ENCODE measurements around the gene NCF4. TPM values are rescaled to one million over a fixed set of nuclear protein-coding genes. Genes with fewer than 3 reads are reported as not detected.
A peak's percentile ranks its signal among the peaks of the same experiment; 100 is the strongest.

The NCF4 gene
- total RNA-seq, 1 donor from 2014 or later = 51.0 TPM

DNA sequence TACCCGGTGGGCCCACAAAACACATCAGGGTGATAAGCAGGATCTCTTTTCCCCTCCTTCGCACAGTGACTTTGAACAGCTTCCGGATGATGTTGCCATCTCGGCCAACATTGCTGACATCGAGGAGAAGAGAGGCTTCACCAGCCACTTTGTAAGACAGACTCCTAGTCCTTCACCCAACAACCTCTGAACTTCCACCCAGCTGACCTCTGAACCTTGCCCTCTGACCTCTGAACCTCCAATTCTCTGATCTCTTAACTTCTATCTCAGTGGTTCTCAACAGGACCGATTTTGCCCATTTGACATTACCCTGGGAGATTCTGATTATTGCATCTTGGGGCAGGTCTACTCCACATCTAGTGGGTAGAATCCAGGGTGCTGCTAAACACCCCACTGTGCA, 3.2 kb downstream of the NCF4 start:
- peak; percentile 78 for DNase-seq (ENCODE audit: low spot score)

DNA sequence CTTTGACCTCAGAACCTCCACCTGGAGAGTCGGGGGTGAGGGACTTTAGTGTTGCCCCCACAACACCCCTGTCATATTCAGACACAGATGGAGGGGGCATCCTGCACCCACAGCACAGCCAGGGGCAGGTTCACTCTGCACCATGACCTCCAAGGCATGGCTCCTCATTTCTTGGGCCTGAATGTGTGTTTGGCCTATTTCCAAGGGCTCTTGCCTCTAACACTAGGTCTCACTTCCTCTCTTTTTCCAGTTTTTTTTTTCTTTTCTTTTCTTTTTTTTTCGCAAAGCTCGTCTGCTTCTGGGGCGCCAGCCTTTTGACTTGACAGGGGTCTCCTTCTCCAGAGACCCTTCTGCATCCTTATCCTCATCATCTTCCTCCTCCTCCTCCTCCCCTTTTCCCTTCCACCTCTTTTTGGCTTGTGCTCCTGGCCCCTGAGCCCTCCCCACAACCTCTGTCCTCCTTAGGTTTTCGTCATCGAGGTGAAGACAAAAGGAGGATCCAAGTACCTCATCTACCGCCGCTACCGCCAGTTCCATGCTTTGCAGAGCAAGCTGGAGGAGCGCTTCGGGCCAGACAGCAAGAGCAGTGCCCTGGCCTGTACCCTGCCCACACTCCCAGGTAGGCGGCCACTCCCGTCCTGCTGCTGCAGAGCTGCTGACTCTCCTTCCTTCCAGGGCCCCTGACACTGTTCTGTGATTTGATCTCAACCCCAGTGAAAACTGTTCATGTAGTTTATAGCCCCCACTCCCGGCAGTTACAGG, 3.8 kb downstream of the NCF4 start:
- DNase-seq (ENCODE audit: low spot score) = peak; percentile 51

DNA sequence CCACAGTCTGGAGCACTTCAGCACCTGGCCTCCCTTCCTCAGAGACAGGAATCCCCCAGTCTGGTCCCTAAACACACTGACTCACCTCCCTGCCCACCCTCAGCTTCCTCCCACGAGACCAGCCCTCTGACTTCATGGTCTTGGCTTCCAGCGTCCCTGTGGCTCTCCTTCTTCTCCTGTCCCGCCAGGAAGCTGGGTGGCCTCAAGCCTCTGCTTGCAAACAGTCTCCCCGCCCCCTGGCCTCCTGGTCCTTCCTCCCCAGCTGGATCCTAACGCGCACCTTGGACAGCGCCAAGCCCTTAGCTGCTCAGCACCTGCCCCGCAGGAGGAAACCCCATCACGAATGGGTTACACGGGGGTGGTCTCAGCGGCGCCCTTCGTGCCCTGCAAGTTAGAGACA, 4.5 kb downstream of the NCF4 start:
- DNase-seq (ENCODE audit: low spot score) = peak; percentile 76

DNA sequence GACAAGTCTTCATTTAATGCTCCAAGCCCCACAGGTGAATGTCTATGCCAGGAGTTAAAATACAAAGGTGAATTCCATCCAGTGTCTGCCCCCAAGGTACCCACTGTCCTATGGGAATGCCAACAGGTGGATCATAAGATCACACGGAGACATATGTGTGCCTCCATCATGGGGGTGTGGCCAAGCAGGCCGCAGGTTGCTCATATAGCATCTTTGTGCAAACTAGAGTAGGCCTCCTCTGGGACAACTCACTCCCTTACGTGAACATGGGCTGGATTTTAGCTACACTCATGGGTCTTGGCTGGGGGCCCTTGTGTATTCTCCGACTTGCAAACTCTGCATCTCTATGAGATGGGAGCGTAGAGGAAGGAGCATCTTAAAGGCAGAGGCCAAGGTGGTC, 6.9 kb downstream of the NCF4 start:
- DNase-seq (ENCODE audit: low spot score) = no peak

DNA sequence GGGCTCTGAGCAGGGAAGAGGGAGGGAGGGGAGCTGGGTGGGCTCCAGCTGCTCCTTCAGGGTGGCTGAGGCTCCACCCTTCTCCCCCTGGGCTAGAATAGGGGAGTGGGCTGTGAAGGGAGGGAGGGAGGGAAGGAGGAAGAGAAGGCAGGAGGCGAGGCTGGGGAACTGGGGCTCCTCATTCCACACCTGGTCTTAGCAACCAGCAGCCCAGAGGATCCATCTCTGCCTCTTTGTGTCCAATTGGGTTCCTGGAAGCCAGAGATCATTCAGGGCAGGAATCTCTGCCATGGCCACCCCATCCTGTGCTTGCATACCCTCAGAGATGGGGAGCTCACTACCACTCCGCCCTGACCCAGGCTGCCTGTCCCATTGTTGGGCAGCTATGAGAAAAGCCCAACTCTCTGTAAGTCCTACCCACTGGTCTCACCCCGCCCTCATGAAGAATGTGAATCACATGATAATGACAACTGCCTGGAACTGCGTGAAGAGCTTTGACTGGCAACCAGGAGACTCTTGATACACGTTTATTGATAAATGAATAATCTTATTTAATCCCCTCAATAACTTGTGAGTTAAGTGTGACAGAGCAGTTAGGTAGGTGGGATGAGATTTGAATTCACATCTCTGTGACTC, 7.9 kb downstream of the NCF4 start:
- DNase-seq (ENCODE audit: low spot score) = peak; percentile 51

DNA sequence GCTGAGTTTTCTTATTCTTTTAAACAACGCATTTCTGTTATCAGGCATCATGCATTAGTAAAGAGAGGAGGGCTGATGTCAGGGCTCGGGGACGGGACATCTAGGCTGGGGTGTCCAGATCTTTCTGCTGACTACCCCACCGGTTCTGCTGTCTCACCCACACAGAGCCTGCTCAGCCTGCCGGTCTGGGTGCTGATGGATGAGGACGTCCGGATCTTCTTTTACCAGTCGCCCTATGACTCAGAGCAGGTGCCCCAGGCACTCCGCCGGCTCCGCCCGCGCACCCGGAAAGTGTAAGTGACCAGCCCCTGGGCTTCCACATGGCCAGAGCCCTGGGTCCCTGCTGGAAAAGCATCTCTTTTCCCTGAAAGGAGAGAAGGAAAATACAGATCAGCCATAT, 9.4 kb downstream of the NCF4 start:
- DNase-seq (ENCODE audit: low spot score) = peak; percentile 59

DNA sequence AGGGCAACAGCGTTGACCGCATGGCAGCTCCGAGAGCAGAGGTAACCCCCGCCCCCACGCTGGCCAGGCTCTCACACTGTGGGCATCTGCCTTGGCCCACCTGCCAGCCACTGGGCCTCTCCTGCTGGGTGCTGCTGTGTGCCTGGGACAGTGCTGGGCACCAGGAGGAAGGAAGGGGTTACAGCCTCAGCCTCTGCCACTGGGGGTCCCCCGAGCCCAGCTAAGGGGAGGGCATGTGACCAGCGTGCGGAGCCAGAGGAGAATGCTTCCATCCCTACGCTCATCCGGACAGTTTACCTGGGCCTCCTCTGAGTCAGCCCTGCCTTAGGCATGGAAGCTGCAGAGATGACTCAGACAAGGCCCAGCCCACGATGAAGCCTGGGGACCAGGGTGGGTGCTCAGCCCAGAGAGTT, 10.9 kb downstream of the NCF4 start:
- DNase-seq (ENCODE audit: low spot score) = peak; percentile 60

DNA sequence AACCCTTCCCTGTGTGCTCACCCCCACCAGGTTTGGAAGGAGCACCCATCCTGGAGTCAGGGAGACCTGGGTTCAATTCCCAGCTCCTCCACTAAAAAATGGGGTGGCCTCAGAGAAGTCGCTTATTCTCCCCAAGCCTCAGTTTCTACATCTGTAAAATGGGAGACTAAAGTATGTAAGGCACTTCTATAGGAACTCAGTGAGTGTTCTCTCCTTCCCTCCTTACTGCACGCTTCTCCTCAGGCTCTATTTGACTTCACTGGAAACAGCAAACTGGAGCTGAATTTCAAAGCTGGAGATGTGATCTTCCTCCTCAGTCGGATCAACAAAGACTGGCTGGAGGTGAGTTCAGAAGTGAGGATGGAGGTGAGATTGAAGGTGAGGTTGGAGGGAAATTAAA, 11.3 kb downstream of the NCF4 start:
- DNase-seq (ENCODE audit: low spot score) = no peak

DNA sequence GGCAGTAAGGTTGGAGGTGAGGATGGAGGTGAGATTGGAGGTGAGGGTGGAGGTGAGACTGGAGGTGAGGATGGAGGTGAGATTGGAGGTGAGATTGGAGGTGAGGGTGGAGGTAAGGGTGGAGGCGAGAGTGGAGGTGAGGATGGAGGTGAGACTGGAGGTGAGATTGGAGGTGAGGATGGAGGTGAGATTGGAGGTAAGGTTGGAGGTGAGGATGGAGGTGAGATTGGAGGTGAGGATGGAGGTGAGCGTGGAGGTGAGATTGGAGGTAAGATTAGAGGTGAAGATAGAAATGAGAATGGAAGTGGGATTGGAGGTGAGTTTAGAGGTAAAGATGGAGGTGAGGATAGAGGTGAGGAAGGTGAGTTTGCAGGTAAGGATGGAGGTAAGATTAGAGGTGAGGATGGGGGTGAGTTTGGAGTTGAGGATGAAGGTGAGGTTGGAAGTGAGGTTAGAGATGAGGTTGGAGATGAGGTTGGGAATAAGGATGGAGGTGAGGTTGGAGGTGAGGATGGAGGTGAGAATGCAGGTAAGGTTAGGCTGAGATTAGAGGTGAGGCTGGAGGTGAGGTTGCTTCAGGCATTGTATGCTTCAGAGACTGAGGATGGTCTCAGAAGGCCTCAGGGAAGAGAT, 12.2 kb downstream of the NCF4 start:
- peak; percentile 12 for DNase-seq (ENCODE audit: low spot score)

DNA sequence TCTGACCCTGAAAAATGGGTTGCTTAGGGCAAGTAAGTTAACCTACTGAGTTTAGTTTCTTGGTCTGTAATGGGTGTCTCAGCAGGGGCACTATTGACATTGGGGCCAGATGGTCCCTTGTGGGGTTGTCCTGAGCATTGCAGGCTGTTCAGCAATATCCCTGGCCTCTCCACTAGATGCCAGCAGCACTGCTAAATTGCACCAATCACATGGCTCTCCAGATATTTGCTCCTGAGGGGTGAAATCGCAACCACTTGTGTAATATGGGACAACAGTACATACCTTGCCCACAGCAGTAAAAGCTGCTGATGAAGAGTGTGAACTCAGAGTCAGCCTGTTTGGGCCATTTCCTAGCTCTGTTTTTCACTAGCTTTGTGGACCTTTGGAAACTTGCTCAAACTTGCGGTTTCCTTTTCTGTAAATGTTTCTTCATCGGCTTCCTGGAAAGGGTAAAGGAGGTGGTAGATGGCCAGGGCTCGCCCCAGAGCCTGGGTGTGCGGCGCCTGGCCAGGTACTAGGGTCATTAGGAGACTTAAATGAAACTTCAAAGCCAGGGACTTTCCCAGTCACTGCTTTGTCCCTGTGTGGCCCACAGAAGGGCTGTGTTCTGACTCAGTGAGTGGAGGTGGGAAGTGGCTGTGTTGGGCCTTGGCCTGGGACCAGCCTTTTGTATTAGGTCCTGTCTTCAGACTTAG, 13.0 kb downstream of the NCF4 start:
- DNase-seq (ENCODE audit: low spot score) = peak; percentile 85

DNA sequence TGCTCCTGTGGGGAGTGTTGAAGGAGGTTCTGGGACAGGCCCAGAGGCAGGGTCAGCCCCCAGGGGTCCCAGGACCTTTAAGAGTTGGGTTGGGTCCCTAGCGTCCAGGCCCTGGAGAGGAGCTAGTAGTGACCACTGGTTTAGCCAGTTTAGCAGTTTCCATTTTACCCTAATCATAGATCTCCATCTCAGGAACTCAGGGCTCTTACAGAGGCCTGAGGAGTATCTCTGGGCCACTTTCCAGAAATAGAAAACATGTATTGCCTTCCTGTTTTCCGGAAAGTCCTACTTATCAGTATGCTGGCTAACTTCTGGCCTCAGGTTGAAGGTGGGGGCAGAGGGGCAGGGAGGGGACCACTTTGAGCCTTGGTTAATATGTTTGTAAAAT, 13.5 kb downstream of the NCF4 start:
- no peak for DNase-seq (ENCODE audit: low spot score)

DNA sequence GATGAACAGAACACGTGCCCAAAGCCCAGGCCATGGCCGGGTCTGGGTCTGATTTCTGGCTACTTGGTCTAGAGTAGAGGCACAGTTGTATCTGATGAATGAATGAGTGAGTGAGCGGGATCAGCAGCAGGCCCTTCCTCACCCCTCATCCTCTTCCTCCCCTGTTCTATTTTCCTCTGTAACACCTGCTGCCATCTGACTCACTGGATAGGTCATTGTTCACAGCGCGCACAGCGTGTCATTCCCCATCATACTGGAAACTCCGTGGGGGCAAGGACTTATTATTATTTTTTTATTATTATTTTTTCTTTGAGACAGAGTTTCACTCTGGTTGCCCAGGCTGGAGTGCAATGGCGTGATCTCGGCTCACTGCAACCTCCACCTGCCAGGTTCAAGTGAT, 13.9 kb downstream of the NCF4 start:
- peak; percentile 81 for DNase-seq (ENCODE audit: low spot score)

DNA sequence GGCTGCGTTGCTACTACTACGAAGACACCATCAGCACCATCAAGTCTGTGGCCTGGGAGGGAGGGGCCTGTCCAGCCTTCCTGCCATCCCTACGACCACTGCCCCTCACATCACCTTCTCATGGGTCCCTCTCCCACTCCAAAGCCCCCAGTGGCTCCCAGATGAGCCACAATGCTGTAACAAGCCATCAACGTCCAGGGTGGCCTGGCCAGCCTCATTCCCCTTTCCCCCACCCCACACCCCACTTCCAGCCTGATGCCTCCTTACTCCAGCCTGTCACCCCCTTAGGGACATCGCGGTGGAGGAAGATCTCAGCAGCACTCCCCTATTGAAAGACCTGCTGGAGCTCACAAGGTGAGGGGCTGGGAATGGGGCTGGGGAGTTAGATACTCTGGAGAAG, 14.9 kb downstream of the NCF4 start:
- DNase-seq (ENCODE audit: low spot score) = peak; percentile 60

DNA sequence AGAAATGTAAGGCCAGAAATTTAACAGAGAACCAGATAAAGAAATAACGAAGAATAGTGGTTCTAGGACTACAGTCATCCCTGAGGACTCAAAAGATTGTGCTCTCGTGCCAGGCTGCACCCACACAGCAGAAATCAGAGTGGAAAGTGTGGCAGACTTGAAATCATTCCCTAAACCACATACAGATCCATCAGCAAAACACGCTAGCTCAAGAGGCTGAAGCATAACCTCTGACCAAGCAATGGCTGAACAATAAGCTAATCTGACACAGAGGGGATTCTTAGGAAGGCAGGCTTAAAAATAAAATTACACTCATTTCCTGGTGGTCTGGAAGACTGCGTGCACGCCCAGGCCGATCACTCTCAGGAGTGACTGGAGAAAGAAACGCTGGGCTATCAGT, 19.0 kb downstream of the NCF4 start:
- no peak for DNase-seq (ENCODE audit: low spot score)

DNA sequence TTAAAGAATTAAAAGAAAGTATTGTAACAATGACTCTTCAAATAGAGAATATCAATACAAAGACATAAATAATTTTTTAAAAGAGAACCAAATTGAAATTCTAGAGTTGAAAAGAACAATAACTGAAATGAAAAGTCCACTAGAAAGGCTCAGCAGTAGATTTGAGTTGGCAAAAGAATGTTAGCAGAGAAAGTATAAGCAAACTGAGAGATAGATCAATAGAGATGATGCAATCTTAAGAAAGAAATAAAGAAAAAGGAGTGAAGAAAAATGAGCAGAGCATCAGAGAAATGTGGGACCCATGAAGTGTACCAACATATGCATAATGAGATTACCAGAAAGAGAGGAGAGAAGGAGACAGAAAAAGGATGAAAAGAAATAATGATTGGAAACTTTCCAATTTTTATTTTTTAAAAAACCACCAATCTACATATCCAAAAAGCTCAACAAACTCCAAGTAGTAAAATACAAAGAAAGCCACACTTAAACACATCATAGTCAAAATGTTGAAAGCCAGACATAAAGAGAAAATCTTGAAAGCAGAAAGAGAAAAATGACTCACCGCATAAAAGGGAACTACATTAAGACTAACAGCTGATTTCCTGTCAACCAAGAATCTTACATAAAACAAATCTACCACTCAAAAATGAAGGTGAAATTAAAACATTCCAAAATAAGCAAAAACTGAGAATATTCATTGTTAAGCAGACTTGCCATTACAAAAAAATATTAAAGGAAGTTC, 20.9 kb downstream of the NCF4 start:
- DNase-seq (ENCODE audit: low spot score) = no peak

DNA sequence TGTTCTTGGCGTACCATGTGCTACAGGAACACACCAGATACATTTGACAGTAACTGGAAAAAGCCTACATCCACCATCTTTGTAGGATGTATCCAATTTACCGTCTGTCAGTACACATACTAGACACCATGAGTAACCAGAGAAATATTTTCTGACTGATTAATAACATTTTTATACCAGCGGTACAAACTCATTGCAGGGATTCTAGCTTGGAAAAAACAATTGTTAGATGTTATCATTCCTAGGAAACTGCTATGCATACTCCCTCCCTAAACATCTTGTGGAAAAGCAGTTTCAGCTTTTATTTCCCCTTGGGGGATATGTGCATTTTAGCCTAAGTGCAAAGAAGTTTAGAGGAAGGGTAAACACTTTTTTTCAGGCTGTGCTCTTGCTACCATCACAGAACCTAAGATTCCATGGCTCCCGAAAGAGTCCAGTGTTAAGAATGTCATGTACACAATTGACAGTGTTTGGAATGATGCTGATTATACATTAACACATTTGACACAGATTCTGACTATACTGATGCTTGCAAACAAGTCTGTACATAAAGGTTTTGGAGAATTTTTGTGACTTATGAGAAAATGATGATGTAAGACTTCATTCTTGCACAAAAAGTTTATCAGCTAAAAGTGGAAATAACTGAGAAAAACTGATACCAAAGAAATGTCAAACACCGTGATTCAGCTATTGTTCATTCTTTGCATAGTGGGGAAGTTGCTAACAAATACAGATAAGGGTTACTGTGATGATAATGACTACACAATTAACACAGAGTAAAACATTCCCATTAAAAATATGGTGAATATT, 23.7 kb downstream of the NCF4 start:
- no peak for DNase-seq (ENCODE audit: low spot score)

DNA sequence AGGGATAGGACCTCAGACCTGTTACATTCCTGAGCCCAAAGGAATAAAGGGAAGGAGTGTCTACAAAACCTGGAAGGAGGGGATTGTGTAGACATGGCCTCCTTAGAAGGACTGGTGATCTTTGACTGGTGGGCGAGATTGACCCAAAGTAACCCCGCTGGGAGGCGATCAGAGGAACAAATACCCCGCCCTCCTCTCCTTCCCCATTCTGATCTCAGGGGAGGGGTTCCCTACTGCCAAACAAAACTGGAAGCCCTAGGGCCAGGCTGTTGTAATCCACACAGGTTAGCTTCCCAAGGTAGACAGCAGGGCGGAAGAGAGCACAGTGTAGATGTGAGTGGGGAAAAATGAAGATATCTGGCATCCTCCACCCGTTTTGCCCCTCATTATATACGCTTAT, 24.7 kb downstream of the NCF4 start:
- no peak for DNase-seq (ENCODE audit: low spot score)

DNA sequence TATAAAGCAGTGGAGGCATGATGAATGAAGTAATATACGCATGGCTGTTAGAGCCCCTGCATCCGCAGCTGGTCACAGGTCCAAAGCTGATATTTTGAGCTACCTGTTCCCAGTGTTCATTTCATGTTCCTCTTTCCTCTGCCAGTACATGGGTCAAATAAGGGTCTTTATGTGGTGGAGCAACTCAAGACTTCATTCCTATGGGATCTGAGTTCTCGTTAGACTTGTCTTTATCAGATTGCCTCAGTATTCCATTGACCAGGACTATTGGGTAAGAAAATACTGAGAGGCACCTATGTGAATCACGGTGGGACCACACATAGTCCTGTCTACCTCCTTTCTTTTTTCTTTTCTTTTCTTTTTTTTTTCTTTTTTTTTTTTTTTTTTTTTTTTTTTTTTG, 25.2 kb downstream of the NCF4 start:
- DNase-seq (ENCODE audit: low spot score) = no peak

DNA sequence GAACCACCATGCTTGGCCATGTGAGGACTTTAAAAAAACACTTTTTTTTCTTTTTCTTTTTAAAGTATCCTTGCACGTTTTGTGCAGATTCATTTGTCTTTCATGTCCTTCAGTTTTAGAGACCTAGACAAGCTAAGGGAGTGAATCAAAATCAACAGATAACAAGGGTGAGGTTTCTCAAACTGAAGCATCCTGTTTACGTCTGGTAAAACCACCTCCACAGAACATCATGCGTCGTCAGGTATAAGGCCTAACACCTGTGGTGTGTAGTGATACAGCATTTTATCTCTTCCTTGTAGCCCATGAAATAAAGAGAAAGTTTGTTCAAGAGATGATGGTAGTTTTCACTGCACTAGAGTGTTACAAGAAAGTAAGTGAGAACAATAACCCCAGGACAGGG, 26.4 kb downstream of the NCF4 start:
- DNase-seq (ENCODE audit: low spot score) = no peak

DNA sequence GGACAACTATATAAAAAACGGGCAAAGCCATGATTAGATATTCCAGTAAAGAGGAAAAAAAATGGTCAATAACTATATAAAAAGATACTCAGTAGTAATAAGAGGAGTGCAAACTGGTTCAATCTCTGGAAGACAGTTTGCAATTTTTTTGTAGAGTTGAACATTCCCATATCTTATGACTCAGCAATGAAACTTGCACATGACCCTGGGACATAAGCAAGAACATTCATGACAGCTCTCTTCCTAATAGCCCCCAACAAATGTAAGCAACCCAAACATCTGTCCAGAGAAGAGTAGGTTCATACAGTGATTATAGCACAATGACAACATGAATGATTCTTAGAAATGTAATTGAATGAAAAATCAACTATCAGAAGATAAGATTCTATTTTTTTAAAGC, 30.8 kb downstream of the NCF4 start:
- DNase-seq (ENCODE audit: low spot score) = no peak

DNA sequence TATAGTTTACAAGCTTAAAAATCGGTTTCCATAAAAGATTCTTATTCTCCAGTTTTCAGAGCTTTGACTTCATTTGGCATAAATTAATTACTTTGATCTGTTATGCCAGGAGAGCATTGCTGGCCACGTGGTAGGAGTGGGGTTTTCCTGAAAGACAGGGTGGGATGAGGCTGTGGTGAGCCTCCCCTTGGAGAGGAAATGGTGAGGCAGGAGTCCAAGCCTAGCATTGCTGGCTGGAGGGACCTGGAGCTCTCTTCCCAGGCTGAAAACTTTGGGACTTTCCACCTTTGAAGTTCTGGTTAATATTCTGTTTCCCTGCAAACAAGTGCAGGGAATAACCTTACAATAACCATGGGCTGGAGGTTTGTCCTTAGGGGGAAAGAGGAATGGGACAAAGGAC, 31.5 kb downstream of the NCF4 start:
- DNase-seq (ENCODE audit: low spot score) = no peak

Measured in mesenteric fat pad (tissue), 1 donor.